WTC11 (cell line): ENCODE data around the gene NAMPT. TPM values are rescaled to one million over a fixed set of nuclear protein-coding genes. Genes with fewer than 3 reads are reported as not detected.

Source experiments
- ATAC-seq: fragments of 200-7000 bp; cut with Tn5 transposase; 2 replicates; pipeline ENCODE4 v1.10.0; 2021; ENCODE audit warnings: mild to moderate bottlenecking, moderate library complexity
- CTCF ChIA-PET: fragments of 300-600 bp; sonication (Branson Sonifier 250); formaldehyde crosslinking; loops from one replicate; lab custom pipeline; 2021; ENCODE audit warnings: antibody characterized with exemption; lab: Charles Lee
- POLR2A ChIA-PET: fragments of 350-600 bp; sonication (Branson Sonifier 250); formaldehyde crosslinking; loops from one replicate; lab custom pipeline; 2021; ENCODE audit warnings: antibody characterized with exemption; lab: Charles Lee
- DNase-seq: peaks from one replicate; pipeline ENCODE4 v3.0.0; 2021; ENCODE audit warnings: low spot score
- H3K27ac Mint-ChIP-seq: 2 replicates; pipeline ENCODE4 v1.8.0; 2021; ENCODE audit warnings: mixed read lengths
- H3K27me3 Mint-ChIP-seq: 2 replicates; pipeline ENCODE4 v1.8.0; 2021; ENCODE audit warnings: low read depth, mild to moderate bottlenecking, moderate library complexity, mixed read lengths
- H3K36me3 Mint-ChIP-seq: 2 replicates; pipeline ENCODE4 v1.8.0; 2021; ENCODE audit warnings: mixed read lengths
- H3K4me1 Mint-ChIP-seq: 2 replicates; pipeline ENCODE4 v1.8.0; 2022; ENCODE audit warnings: mixed read lengths
- H3K4me3 Mint-ChIP-seq: 2 replicates; pipeline ENCODE4 v1.8.0; 2021; ENCODE audit warnings: mild to moderate bottlenecking, moderate library complexity, mixed read lengths
- H3K9me3 Mint-ChIP-seq: 2 replicates; pipeline ENCODE4 v1.8.0; 2021; ENCODE audit warnings: mixed read lengths
- CREM ChIP-seq: sonication (generic); formaldehyde crosslinking; IDR thresholded peaks from 2 replicates; pipeline ENCODE4 v1.8.1; 2022; ENCODE audit warnings: mild to moderate bottlenecking, missing genetic modification reagents, moderate library complexity
- ETV6 ChIP-seq: sonication (generic); formaldehyde crosslinking; IDR thresholded peaks from 2 replicates; pipeline ENCODE4 v1.8.1; 2022; ENCODE audit warnings: mild to moderate bottlenecking, missing genetic modification reagents
- FOXP1 ChIP-seq: sonication (generic); formaldehyde crosslinking; IDR thresholded peaks from 2 replicates; pipeline ENCODE4 v1.8.0; 2022; ENCODE audit warnings: missing genetic modification reagents, mild to moderate bottlenecking, moderate library complexity, borderline replicate concordance
- HMGA2 ChIP-seq: fragments of 250-450 bp; sonication (Bioruptor Pico); IDR thresholded peaks from 2 replicates; pipeline ENCODE4 v1.4.0; 2021; ENCODE audit warnings: mild to moderate bottlenecking, moderate library complexity
- JAZF1 ChIP-seq: fragments of 250-450 bp; sonication (Bioruptor Pico); IDR thresholded peaks from 2 replicates; pipeline ENCODE4 v1.9.0; 2021; ENCODE audit warnings: moderate library complexity, mild to moderate bottlenecking, inconsistent platforms
- MXD4 ChIP-seq: fragments of 250-450 bp; sonication (Bioruptor Pico); IDR thresholded peaks from 2 replicates; pipeline ENCODE4 v1.8.0; 2021; ENCODE audit warnings: mild to moderate bottlenecking, moderate library complexity, borderline replicate concordance
- OVOL2 ChIP-seq: fragments of 250-450 bp; sonication (Bioruptor Pico); IDR thresholded peaks from 2 replicates; pipeline ENCODE4 v1.9.0; 2021; ENCODE audit warnings: mild to moderate bottlenecking, borderline replicate concordance
- RELA ChIP-seq: sonication (generic); formaldehyde crosslinking; IDR thresholded peaks from 2 replicates; pipeline ENCODE4 v1.8.1; 2022; ENCODE audit warnings: missing genetic modification reagents, mild to moderate bottlenecking, borderline replicate concordance
- RORB ChIP-seq: fragments of 250-450 bp; sonication (Bioruptor Pico); IDR thresholded peaks from 2 replicates; pipeline ENCODE4 v1.9.0; 2021; ENCODE audit warnings: mild to moderate bottlenecking
- SMAD3 ChIP-seq: sonication (generic); formaldehyde crosslinking; IDR thresholded peaks from 2 replicates; pipeline ENCODE4 v1.8.0; 2022; ENCODE audit warnings: missing genetic modification reagents, mild to moderate bottlenecking, borderline replicate concordance
- TP53 ChIP-seq: sonication (generic); formaldehyde crosslinking; IDR thresholded peaks from 2 replicates; pipeline ENCODE4 v1.8.1; 2023; ENCODE audit warnings: mild to moderate bottlenecking, missing genetic modification reagents
- ZBTB21 ChIP-seq: sonication (generic); formaldehyde crosslinking; IDR thresholded peaks from 2 replicates; pipeline ENCODE4 v1.8.1; 2023; ENCODE audit warnings: mild to moderate bottlenecking, missing genetic modification reagents, borderline replicate concordance
- ZNF232 ChIP-seq: sonication (generic); formaldehyde crosslinking; IDR thresholded peaks from 2 replicates; pipeline ENCODE4 v1.8.0; 2022; ENCODE audit warnings: mild to moderate bottlenecking, missing genetic modification reagents
- ZNF317 ChIP-seq: sonication (generic); formaldehyde crosslinking; IDR thresholded peaks from 2 replicates; pipeline ENCODE4 v1.8.1; 2023; ENCODE audit warnings: low read depth, mild to moderate bottlenecking, moderate library complexity, missing genetic modification reagents, borderline replicate concordance
- ZNF423 ChIP-seq: fragments of 250-450 bp; sonication (Bioruptor Pico); IDR thresholded peaks from 2 replicates; pipeline ENCODE4 v2.1.2; 2022; ENCODE audit warnings: mild to moderate bottlenecking, moderate library complexity
- ZNF671 ChIP-seq: fragments of 250-450 bp; sonication (Bioruptor Pico); IDR thresholded peaks from 2 replicates; pipeline ENCODE4 v1.8.0; 2021; ENCODE audit warnings: mild to moderate bottlenecking
- total RNA-seq: library from RNA; stranded (reverse); gene quantifications from 3 replicates; pipeline ENCODE4 v1.2.3, GENCODE V29; 2021
- TF ChIP-seq, protein P1 (sequence below): fragments of 200-600 bp; IDR thresholded peaks from 2 replicates; pipeline ENCODE4 v1.8.0; 2022; ENCODE audit warnings: antibody characterized with exemption
- TF ChIP-seq, protein P2 (sequence below): sonication (generic); formaldehyde crosslinking; IDR thresholded peaks from 2 replicates; pipeline ENCODE4 v1.8.0; 2022; ENCODE audit warnings: mild to moderate bottlenecking, missing genetic modification reagents
- TF ChIP-seq, protein P3 (sequence below): fragments of 250-450 bp; sonication (Bioruptor Pico); conservative IDR thresholded peaks from 2 replicates; pipeline ENCODE4 v1.9.0; 2021; ENCODE audit warnings: mild to moderate bottlenecking
- TF ChIP-seq, protein P4 (sequence below): sonication (generic); formaldehyde crosslinking; IDR thresholded peaks from 2 replicates; pipeline ENCODE4 v1.8.1; 2022; ENCODE audit warnings: missing genetic modification reagents, borderline replicate concordance
- TF ChIP-seq, protein P5 (sequence below): sonication (generic); formaldehyde crosslinking; conservative IDR thresholded peaks from 2 replicates; pipeline ENCODE4 v1.8.1; 2023; ENCODE audit warnings: mild to moderate bottlenecking, low read depth, missing genetic modification reagents, moderate library complexity
- TF ChIP-seq, protein P6 (sequence below): sonication (generic); formaldehyde crosslinking; IDR thresholded peaks from 2 replicates; pipeline ENCODE4 v1.8.0; 2023; ENCODE audit warnings: missing genetic modification reagents
- TF ChIP-seq, protein P7 (sequence below): sonication (generic); formaldehyde crosslinking; IDR thresholded peaks from 2 replicates; pipeline ENCODE4 v1.8.1; 2022; ENCODE audit warnings: low read depth, mild to moderate bottlenecking, moderate library complexity, missing genetic modification reagents, borderline replicate concordance

The NAMPT gene
- total RNA-seq, 1 experiment from 2014 or later: 99.1 TPM

DNA sequence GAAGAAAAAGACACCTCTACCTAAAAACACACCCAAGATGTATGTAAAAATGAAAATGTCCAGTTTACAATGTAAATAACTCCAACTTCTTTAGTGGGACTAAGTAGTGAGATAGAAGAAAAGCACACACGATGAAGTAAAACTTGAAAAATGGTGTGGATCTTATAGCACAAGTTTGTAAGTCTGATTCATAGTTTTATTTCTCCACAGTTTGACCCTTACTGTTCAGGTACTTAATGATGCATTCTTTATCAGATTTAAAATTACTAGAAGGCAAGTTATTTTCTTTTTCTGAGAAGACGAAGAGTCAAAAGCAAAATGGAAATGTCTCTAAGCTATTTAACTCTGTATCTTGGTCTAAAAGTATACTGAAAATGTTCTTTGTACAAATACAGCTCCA, 6.1 kb downstream of the NAMPT start:
- POLR2A ChIA-PET: no interaction called here

DNA sequence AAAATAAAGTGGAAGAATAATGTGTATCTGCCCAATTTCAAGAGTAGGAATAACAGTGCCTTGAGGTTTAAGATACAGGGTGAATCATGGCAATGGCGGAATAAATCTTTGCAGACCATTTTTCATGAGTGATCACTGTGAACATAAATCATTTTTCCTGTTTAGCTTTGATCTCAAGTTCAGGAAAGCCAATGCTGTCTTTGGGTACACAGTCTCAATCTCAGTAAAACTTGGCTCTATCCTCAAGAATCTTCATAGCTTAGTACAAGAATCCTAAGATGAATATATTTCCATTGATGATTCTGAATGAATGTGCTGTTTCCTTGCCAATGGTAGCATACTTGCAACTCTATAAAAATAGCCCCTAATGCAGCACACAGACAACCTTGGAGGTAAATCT, 6.8 kb downstream of the NAMPT start:
- CTCF ChIA-PET: no interaction called here

More for the DNA sequence above, 6.1 kb downstream of the NAMPT start:
- ATAC-seq (no peak), DNase-seq (no peak)
- Mint-ChIP-seq H3K27ac (no peak overlapping the region), H3K9me3 (no peaks in the 10 kb centered on the region), H3K27me3 (no peaks in the 10 kb centered on the region), H3K4me1 (peaks cover 39% of the 10 kb centered on the region), H3K4me3 (no peak overlapping the region), H3K36me3 (peaks cover 20% of the 10 kb centered on the region)
- TF ChIP-seq ZNF317 (CRISPR knock-in tag): no peak
- no peak for TF ChIP-seq ZNF232
- TF ChIP-seq OVOL2: no peak
- TF ChIP-seq, protein P1, sequence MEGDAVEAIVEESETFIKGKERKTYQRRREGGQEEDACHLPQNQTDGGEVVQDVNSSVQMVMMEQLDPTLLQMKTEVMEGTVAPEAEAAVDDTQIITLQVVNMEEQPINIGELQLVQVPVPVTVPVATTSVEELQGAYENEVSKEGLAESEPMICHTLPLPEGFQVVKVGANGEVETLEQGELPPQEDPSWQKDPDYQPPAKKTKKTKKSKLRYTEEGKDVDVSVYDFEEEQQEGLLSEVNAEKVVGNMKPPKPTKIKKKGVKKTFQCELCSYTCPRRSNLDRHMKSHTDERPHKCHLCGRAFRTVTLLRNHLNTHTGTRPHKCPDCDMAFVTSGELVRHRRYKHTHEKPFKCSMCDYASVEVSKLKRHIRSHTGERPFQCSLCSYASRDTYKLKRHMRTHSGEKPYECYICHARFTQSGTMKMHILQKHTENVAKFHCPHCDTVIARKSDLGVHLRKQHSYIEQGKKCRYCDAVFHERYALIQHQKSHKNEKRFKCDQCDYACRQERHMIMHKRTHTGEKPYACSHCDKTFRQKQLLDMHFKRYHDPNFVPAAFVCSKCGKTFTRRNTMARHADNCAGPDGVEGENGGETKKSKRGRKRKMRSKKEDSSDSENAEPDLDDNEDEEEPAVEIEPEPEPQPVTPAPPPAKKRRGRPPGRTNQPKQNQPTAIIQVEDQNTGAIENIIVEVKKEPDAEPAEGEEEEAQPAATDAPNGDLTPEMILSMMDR: no peak
- no peak for TF ChIP-seq ZNF423 (CRISPR knock-in tag)
- TF ChIP-seq, protein P2, sequence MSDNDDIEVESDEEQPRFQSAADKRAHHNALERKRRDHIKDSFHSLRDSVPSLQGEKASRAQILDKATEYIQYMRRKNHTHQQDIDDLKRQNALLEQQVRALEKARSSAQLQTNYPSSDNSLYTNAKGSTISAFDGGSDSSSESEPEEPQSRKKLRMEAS (CRISPR knock-in tag): no peak
- TF ChIP-seq, protein P3, sequence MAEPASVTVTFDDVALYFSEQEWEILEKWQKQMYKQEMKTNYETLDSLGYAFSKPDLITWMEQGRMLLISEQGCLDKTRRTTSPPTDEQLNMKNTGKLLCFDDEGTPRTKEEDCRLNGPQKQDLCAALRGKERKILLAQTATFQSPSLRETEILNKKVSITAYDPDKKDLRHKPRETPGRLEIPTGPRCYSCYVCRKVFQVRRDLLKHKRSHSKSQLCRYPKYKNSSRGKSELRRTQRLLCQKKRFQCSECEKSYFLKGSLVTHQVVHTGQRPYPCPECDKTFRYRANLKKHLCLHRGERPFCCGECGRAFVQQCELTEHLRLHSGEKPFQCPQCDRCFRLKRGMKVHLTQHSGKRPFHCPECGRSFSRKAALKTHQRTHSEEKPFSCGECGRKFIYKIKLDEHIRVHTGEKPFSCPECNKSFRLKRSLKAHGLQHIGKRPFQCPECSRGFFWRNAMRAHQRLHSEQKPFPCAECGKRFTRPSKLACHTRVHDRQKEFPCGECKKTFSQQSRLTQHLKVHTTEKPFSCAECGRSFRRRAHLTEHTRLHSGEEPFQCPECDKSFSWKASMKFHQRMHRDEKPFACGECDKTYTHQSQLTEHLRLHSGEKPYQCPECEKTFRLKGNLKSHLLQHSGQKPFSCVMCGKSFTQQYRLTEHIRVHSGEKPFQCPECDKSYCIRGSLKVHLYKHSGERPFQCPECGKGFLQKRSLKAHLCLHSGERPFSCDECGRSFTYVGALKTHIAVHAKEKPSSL (CRISPR knock-in tag): no peak
- no peak for TF ChIP-seq SMAD3
- TF ChIP-seq RORB (CRISPR knock-in tag): no peak
- no peak for TF ChIP-seq FOXP1 (CRISPR knock-in tag)
- TF ChIP-seq, protein P4, sequence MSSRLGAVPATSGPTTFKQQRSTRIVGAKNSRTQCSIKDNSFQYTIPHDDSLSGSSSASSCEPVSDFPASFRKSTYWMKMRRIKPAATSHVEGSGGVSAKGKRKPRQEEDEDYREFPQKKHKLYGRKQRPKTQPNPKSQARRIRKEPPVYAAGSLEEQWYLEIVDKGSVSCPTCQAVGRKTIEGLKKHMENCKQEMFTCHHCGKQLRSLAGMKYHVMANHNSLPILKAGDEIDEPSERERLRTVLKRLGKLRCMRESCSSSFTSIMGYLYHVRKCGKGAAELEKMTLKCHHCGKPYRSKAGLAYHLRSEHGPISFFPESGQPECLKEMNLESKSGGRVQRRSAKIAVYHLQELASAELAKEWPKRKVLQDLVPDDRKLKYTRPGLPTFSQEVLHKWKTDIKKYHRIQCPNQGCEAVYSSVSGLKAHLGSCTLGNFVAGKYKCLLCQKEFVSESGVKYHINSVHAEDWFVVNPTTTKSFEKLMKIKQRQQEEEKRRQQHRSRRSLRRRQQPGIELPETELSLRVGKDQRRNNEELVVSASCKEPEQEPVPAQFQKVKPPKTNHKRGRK (CRISPR knock-in tag): no peak
- no peak for TF ChIP-seq ZBTB21 (CRISPR knock-in tag)
- TF ChIP-seq HMGA2: no peak
- TF ChIP-seq TP53 (CRISPR knock-in tag): no peak
- CTCF ChIA-PET: interaction anchor here (2.7 kb wide), 1 partner anchor 102 kb away, joined by 10 read pairs; no protein-coding TSS in a partner anchor

More for the DNA sequence above, 6.8 kb downstream of the NAMPT start:
- Mint-ChIP-seq H3K36me3 (peaks cover 25% of the 10 kb centered on the region), H3K4me1 (peaks cover 34% of the 10 kb centered on the region), H3K27ac (no peak overlapping the region)
- DNase-seq: no peak
- no peak for TF ChIP-seq JAZF1
- TF ChIP-seq ZNF671 (CRISPR knock-in tag): no peak
- TF ChIP-seq RELA (CRISPR knock-in tag): no peak
- no peak for TF ChIP-seq ETV6
- TF ChIP-seq, protein P5, sequence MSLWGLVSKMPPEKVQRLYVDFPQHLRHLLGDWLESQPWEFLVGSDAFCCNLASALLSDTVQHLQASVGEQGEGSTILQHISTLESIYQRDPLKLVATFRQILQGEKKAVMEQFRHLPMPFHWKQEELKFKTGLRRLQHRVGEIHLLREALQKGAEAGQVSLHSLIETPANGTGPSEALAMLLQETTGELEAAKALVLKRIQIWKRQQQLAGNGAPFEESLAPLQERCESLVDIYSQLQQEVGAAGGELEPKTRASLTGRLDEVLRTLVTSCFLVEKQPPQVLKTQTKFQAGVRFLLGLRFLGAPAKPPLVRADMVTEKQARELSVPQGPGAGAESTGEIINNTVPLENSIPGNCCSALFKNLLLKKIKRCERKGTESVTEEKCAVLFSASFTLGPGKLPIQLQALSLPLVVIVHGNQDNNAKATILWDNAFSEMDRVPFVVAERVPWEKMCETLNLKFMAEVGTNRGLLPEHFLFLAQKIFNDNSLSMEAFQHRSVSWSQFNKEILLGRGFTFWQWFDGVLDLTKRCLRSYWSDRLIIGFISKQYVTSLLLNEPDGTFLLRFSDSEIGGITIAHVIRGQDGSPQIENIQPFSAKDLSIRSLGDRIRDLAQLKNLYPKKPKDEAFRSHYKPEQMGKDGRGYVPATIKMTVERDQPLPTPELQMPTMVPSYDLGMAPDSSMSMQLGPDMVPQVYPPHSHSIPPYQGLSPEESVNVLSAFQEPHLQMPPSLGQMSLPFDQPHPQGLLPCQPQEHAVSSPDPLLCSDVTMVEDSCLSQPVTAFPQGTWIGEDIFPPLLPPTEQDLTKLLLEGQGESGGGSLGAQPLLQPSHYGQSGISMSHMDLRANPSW: no peak
- TF ChIP-seq MXD4: no peak
- TF ChIP-seq, protein P6, sequence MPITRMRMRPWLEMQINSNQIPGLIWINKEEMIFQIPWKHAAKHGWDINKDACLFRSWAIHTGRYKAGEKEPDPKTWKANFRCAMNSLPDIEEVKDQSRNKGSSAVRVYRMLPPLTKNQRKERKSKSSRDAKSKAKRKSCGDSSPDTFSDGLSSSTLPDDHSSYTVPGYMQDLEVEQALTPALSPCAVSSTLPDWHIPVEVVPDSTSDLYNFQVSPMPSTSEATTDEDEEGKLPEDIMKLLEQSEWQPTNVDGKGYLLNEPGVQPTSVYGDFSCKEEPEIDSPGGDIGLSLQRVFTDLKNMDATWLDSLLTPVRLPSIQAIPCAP: no peak
- TF ChIP-seq, protein P7, sequence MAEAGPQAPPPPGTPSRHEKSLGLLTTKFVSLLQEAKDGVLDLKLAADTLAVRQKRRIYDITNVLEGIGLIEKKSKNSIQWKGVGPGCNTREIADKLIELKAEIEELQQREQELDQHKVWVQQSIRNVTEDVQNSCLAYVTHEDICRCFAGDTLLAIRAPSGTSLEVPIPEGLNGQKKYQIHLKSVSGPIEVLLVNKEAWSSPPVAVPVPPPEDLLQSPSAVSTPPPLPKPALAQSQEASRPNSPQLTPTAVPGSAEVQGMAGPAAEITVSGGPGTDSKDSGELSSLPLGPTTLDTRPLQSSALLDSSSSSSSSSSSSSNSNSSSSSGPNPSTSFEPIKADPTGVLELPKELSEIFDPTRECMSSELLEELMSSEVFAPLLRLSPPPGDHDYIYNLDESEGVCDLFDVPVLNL: no peak
- TF ChIP-seq CREM (CRISPR knock-in tag): no peak
- TF ChIP-seq, all 79 proteins: peak for 0
- no peaks in the 10 kb centered on the region for H3K9me3 Mint-ChIP-seq
- no peak for ATAC-seq
- no peak overlapping the region for H3K4me3 Mint-ChIP-seq
- POLR2A ChIA-PET: no interaction called here
- H3K27me3 Mint-ChIP-seq: no peaks in the 10 kb centered on the region
